Calu3 (cell line): Measurements from ENCODE around the gene TRIM8. TPM values are rescaled to one million over a fixed set of nuclear protein-coding genes. Genes with fewer than 3 reads are reported as not detected.
A peak's percentile ranks its signal among the peaks of the same experiment; 100 is the strongest.

ENCODE experiments used
- BruUV-seq: library from RNA; stranded (reverse); fragments of 400-500 nt; replicated peaks from 2 replicates; lab custom pipeline; 2021; lab: Mats Ljungman, UMichigan
- CTCF ChIA-PET: fragments of 300-600 bp; sonication (Branson Sonifier 250); formaldehyde crosslinking; loops from one replicate; lab custom pipeline; 2022; ENCODE audit warnings: antibody characterized with exemption; lab: Charles Lee
- DNase-seq: peaks from one replicate; pipeline ENCODE4 v3.0.0; 2022
- H3K27ac Mint-ChIP-seq: one replicate; pipeline ENCODE4 v1.8.0; 2022; ENCODE audit warnings: mixed read lengths; ENCODE audit not compliant: unreplicated experiment
- H3K27me3 Mint-ChIP-seq: one replicate; pipeline ENCODE4 v1.8.0; 2022; ENCODE audit warnings: mixed read lengths; ENCODE audit not compliant: unreplicated experiment
- H3K36me3 Mint-ChIP-seq: one replicate; pipeline ENCODE4 v1.8.0; 2022; ENCODE audit warnings: mild to moderate bottlenecking, moderate library complexity, mixed read lengths; ENCODE audit not compliant: insufficient read depth, unreplicated experiment
- H3K4me1 Mint-ChIP-seq: one replicate; pipeline ENCODE4 v1.8.0; 2022; ENCODE audit warnings: mild to moderate bottlenecking, low read depth, mixed read lengths; ENCODE audit not compliant: unreplicated experiment
- H3K4me3 Mint-ChIP-seq: one replicate; pipeline ENCODE4 v1.8.0; 2022; ENCODE audit warnings: mild to moderate bottlenecking, low read depth, moderate library complexity, mixed read lengths; ENCODE audit not compliant: unreplicated experiment
- H3K9me3 Mint-ChIP-seq: one replicate; pipeline ENCODE4 v1.8.0; 2022; ENCODE audit warnings: low read depth, mixed read lengths; ENCODE audit not compliant: unreplicated experiment
- intact Hi-C: fragments of 100-400 bp; cut with micrococcal nuclease; formaldehyde crosslinking; loops from one replicate; pipeline ENCODE4 v1.10.0; 2022; ENCODE audit not compliant: unreplicated experiment
- total RNA-seq: library from RNA; stranded (reverse); gene quantifications from 2 replicates; pipeline ENCODE4 v1.2.3, GENCODE V29; 2022
- TF ChIP-seq, protein P1 (sequence below): fragments of 200-600 bp; IDR thresholded peaks from one replicate; pipeline ENCODE4 v1.8.0; 2022; ENCODE audit warnings: antibody characterized with exemption; ENCODE audit not compliant: unreplicated experiment

The TRIM8 gene
- total RNA-seq, 1 experiment from 2014 or later: 52.1 TPM

DNA sequence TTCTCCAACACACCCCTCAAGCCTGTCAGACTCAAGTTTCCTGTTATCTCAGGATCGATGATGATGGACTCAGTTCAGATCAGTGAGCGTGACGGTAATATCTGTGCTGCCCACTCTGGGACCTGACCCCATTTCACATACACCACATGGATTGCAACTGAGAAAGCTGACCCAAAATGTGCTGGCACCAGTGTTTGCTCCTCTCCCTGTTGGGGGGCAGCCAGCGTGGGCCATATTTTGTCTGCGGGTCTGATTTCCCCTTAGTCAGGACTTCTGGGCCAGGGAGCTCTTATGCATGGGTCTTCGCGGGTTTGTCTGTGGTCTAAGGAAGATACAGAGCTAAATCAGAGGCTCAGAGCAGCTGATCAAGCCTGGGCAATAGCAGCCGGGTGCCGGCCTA, 42.6 kb upstream of the TRIM8 start:
- TF ChIP-seq, protein P1, sequence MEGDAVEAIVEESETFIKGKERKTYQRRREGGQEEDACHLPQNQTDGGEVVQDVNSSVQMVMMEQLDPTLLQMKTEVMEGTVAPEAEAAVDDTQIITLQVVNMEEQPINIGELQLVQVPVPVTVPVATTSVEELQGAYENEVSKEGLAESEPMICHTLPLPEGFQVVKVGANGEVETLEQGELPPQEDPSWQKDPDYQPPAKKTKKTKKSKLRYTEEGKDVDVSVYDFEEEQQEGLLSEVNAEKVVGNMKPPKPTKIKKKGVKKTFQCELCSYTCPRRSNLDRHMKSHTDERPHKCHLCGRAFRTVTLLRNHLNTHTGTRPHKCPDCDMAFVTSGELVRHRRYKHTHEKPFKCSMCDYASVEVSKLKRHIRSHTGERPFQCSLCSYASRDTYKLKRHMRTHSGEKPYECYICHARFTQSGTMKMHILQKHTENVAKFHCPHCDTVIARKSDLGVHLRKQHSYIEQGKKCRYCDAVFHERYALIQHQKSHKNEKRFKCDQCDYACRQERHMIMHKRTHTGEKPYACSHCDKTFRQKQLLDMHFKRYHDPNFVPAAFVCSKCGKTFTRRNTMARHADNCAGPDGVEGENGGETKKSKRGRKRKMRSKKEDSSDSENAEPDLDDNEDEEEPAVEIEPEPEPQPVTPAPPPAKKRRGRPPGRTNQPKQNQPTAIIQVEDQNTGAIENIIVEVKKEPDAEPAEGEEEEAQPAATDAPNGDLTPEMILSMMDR: no peak
- CTCF ChIA-PET: no interaction called here
- H3K27ac Mint-ChIP-seq: no peak overlapping the region
- no peaks in the 10 kb centered on the region for H3K9me3 Mint-ChIP-seq
- intact Hi-C loops: no loop called here
- no TSS peak for BruUV-seq
- H3K27me3 Mint-ChIP-seq: no peaks in the 10 kb centered on the region
- DNase-seq: no peak
- no peak overlapping the region for H3K4me3 Mint-ChIP-seq
- H3K36me3 Mint-ChIP-seq: no peaks in the 10 kb centered on the region
- peaks cover 24% of the 10 kb centered on the region for H3K4me1 Mint-ChIP-seq

- intact Hi-C loops: no loop called here
- TF ChIP-seq, protein P1: no peak
- no TSS peak for BruUV-seq
- Mint-ChIP-seq H3K27ac (no peak overlapping the region), H3K36me3 (no peaks in the 10 kb centered on the region), H3K4me3 (no peak overlapping the region), H3K27me3 (no peaks in the 10 kb centered on the region), H3K4me1 (peaks cover 26% of the 10 kb centered on the region), H3K9me3 (no peaks in the 10 kb centered on the region)
- CTCF ChIA-PET: interaction anchor here (0.5 kb wide), 1 partner anchor 1219 kb away, joined by 7 read pairs; no protein-coding TSS in a partner anchor
- DNase-seq: no peak
Observed at GRCh38 chr10:102602272-102603045, 41.8 kb upstream of the TRIM8 start.

DNA sequence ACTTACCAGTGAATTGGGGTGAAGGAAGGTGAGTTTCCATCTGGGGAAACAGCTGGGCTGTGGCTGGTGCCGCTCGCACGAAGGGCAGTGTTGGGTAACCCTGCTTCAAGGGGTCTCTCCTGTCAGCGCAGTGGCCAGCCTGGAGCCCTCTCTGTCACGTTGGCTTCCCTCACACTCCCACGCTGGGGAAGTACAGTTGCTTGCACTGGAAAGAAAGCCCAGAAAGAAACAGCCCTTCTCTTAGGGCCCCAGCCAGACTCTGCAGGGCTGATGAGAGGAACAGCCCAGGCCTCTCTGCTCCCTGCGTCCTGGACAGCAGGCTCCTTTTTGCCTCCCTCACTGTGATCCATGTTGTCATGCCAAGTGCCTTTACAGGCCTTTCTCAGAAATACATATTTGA, 40.3 kb upstream of the TRIM8 start:
- Mint-ChIP-seq H3K27ac (peak overlapping the region; percentile 48), H3K27me3 (no peaks in the 10 kb centered on the region), H3K4me3 (no peak overlapping the region), H3K9me3 (no peaks in the 10 kb centered on the region), H3K36me3 (no peaks in the 10 kb centered on the region), H3K4me1 (peaks cover 26% of the 10 kb centered on the region)
- TF ChIP-seq, protein P1: no peak
- CTCF ChIA-PET: interaction anchor here (1.0 kb wide), 1 partner anchor 43 kb away, joined by 3 read pairs; no protein-coding TSS in a partner anchor
- no TSS peak for BruUV-seq
- intact Hi-C loops: loop anchor here (2.0 kb wide), 1 partner anchor 39 kb away; no protein-coding TSS in a partner anchor
- no peak for DNase-seq

DNA sequence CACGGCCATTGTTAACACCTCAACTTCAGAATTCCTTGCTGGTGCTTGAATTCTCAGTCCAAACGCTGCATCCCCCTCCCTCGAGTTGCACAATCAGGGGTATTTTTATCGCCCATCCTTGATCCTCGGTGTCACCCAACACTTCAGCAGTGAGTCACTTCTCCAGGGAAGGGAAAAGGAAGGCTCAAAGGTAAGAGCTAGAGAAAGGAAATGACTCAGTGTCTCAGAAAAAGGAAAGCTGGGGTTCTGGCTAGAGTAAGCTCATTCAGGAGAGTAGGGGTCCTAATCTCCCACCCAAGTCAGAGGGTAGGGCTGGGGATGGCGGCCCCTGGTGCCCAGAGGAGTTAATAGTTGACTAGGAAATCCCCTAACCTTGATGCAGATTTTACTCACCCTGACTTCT, 39.8 kb upstream of the TRIM8 start:
- no peak overlapping the region for H3K4me3 Mint-ChIP-seq
- H3K9me3 Mint-ChIP-seq: no peaks in the 10 kb centered on the region
- peak overlapping the region; percentile 48 for H3K27ac Mint-ChIP-seq
- TF ChIP-seq, protein P1: no peak
- no peaks in the 10 kb centered on the region for H3K27me3 Mint-ChIP-seq
- intact Hi-C loops: loop anchor here (2.0 kb wide), 1 partner anchor 38 kb away; no protein-coding TSS in a partner anchor
- no TSS peak for BruUV-seq
- CTCF ChIA-PET: interaction anchor here (0.7 to 1.6 kb wide), 3 partner anchors 21 to 42 kb away, joined by 3 to 9 read pairs (median 4); no protein-coding TSS in a partner anchor
- no peaks in the 10 kb centered on the region for H3K36me3 Mint-ChIP-seq
- DNase-seq: peak; percentile 27
- peaks cover 26% of the 10 kb centered on the region for H3K4me1 Mint-ChIP-seq
